GM18517 (cell line): ENCODE results near the gene BAMBI.
"Not testable (repeated sequence)": the region's sequence is repeated elsewhere in the genome, so short reads cannot be mapped to it uniquely, and the experiment has no call there.

Experiments
- ATAC-seq: cut with Tn5 transposase; IDR thresholded peaks from one replicate; pipeline ENCODE4 v1.9.1; 2021; ENCODE audit warnings: mild to moderate bottlenecking, moderate library complexity; ENCODE audit not compliant: unreplicated experiment

Gene BAMBI

GRCh38 chr10:28676968-28677887 lies at the start of gene BAMBI:
TSS of gene BAMBI (plus strand) at chr10:28677521. CDS start at chr10:28677898, 377 bp downstream.
- peak; percentile 81 for ATAC-seq

DNA sequence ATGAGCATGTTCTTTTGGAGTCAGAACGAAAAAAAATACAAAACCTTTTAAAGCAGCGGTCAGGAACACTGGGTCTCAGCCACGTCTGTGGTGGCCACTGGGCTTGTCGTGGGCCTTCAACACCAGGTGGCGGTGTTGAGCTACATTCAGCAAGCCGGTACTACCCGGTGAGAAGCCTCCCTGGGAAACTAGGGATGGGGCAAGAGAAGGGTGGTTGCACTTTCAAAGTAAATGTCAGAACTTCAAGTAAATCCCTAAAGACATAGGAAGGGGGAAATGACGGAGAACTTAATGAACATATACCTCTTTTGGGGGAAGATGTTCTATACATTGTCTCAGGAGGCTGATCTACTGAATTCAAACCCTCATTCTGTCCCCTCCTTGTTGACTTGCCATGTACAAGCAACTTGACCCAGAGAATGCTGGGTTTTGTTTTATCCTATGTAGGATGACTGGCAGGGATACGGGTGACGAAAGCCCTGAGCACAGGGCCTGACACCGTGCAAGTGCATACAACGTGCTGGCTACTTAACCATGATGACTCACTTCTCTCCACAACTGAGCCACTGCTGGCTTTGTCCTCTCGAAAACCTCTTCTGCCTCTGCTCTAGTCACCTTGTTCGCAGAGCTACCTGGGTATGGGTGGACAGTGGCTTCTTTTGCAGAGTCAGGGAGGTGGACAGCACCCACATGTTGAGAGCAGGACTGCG lies 49.0 kb upstream of the BAMBI start:
- ATAC-seq = no peak

GRCh38 chr10:28631896-28632583 lies 45.3 kb upstream of the BAMBI start:
- ATAC-seq = no peak

GRCh38 chr10:28632584-28632945 lies 44.8 kb upstream of the BAMBI start:
- ATAC-seq = no peak

GRCh38 chr10:28633750-28634149 lies 43.6 kb upstream of the BAMBI start:
- no peak for ATAC-seq

DNA sequence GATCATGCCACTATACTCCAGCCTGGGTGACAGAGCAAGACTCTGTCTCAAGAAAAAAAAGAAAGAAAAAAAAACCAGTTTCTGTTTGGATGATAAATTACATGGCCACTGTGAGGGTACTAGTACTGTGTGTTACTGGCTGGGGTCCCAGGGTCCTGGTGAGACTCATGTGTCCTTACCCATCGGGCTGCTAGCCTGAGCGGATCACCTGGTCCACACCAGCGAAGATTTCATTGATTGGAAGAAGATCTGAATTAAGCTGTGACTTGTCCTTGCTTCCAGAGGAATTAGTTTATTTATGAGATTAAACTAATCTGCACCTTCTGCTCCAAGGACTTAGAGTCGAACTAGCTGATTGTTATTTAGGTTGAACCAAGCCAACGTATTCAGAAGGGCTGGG lies 40.0 kb upstream of the BAMBI start:
- no peak for ATAC-seq

- ATAC-seq = no peak
Measured at GRCh38 chr10:28638392-28638791, 38.9 kb upstream of the BAMBI start.

DNA sequence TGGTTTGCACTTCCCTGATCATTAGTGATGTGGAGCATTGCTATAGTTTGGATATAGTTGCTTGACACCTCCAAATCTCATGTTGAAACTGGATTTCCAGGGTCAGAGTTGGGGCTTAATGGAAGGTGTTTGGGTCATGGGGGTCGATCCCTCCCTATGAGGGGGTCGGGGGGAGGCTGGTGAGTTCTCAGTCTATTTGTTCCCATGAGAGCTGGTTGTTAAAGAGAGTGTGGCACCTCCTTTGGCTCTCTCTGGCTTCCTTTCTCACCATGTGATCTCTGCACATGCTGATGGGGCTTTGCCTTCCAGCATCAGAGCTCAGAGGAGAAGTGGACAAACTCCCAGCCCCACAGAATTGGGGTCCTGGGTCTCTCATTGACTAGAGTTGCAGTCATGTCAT lies 36.8 kb upstream of the BAMBI start:
- no peak for ATAC-seq

DNA sequence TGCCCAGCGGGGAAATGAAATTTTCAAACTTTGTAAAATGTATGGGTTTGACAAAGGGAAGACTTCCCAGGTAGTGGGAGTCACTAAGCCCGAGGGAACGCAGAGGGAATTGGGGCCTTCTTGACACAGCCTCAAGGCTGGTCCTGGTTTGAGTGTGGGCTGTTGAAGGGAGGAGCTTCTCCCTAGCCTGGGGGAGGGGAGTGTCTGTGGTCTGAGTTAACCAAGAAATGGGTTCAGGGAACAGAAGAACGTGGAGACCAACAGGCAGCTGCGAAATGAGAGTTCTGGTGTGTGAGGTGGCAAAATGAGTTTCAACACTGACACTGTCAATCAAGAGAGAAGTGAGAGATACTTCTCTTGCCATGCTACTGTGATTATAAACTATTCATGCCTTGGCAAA lies 32.7 kb upstream of the BAMBI start:
- ATAC-seq = no peak

- no peak for ATAC-seq
Measured at GRCh38 chr10:28652106-28652505, 25.2 kb upstream of the BAMBI start.

DNA sequence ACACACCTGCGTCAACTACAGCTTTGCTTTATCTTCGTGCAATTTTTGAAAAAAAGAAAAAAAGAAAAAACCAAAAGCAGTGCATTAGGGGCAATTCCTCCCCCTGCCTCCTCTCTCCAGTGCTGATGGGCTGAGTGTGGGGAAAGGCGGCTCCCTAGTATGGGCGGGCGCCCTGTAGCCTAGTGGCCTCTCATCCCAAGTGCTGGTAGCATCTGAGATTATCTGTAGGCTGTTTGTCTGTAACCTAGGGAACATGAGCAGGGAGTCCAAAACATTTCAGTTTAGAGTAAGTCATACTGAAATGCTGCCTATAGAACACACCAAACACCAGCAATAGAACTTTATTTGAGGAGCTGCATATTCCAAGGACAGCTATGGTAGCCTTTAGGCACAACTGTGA lies 24.6 kb upstream of the BAMBI start:
- no peak for ATAC-seq

GRCh38 chr10:28658824-28659223 lies 18.5 kb upstream of the BAMBI start:
- not testable (repeated sequence) for ATAC-seq

GRCh38 chr10:28661035-28661434 lies 16.3 kb upstream of the BAMBI start:
- ATAC-seq = no peak

DNA sequence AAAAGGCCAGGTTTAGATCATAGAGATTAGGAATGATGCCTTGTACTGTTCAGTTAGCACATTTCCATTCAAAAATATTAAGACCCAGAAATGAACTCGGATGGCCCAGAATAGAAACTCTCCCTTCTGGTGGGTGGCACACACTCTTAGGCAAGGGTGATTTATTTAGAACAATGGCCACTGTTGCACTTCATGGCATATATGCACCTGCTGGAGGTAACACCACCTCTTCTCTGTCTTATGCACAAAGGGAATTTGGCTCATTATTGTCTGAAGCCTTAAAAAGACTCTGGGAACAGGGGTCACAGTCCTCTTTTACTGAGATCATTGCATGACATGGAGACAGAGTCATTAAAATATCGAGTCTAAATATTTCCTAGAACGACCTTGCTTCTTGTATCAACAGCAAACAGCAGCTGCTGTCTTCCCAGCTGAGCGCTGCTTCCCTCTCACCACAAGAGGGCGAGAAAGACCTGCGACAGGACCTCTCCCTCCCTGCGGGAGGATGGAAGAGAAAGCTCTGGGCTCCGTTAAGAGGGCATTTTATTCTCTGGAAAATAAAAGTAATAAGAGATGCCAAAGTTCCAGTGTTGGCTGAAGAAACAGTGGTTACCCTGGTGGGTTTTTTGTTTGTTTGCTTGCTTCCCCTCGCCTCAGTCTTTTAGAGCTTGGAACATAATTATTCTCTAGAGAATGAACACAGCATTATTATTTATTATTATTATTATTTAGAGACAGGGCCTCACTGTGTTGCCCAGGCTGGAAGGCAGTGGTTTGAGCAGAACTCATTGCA lies 13.5 kb upstream of the BAMBI start:
- peak; percentile 92 for ATAC-seq

- ATAC-seq = no peak
Measured at GRCh38 chr10:28664369-28664740, 13.0 kb upstream of the BAMBI start.

GRCh38 chr10:28666751-28667467 lies 10.4 kb upstream of the BAMBI start:
- no peak for ATAC-seq

DNA sequence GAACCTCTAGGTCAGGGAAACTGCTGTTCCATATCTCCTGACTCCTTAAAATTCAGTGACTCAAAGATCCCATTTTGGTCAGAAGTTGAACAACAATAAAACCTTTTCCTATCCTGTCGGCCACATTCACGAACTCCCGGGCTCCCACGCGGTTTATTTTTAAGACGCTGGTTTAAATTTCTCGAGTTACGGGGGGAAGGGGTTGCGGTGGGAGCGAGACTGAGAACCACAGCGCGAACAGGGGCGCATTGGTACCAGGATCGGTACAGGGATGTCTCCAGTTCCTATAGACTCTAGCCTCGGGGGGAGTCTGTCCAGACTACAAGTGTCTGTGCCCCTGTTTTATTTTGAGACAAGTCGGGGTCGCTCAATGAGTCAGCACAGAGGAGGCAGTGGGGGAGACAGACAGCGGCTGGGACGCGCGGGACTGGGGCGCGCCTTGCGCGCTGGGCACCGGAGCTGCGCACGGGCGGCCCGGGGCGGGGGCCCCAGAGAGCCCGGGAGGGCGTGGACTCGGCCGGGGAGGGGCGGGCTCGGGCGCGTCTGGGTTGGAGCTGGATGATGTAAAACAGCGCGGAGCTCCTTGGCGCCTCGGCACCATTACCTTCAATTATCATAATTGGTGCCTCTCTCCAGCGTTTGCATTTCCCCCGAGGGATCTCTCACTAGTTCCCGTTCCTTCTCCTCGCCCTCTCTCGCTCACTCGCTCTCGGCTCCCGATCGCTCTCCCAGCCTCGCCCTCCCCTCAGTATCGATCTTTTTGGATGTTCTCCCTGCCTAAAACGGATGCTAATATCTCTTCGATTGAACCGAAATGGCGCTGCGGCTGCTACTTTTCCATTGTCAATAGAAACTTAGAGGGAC lies 8.7 kb upstream of the BAMBI start:
- no peak for ATAC-seq

DNA sequence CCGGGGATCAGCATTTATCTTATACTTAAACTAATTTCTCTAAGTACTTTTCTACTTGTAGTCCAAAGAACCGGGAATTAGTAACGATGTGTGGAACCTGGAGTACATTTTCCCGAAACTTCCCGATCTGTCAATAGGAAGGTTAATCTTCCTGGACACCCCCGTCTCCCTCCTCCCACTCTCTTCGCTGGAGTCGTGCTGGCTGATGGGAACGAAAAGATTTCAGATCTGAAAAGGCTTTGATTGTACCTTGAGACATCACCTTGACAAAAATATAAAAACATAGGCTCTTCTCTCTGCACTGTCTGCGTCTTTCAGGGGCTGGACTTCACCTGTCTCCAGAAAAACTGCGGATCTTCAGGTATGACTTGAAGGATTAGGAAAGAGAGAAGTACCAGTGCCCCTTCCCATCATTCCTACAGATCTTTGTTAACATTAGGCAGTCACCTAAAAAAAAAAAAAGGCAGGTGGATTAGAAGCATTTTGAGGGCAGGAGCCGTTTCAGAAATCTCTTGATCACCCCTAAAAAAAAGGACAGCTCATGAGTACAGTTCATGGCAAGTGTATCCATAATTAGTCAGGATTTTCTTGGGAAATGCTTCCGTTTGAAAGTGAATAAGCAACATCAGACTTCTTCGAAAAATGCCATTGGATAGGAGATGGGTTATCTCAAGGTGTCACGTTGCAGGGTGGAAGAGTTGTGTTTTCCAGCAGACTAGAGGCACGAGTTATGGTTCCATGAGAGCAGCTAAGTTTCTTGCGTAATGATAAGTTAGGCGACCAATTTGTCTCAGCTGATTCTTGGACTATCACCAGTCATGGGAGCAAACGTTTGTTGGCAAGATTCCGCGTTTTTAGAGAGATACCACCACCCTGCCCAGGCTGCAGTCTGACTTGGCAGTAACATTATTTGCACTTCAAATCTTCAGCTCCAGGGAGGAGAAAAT lies 7.8 kb upstream of the BAMBI start:
- ATAC-seq = no peak
